Stimulated activated CD4-positive, alpha-beta T cell treated with anti-CD3 and anti-CD28 coated beads, TNF-alpha, amount 100 ng/mL, for 48 hours (primary cell): ENCODE results near the gene CACNB4.
"Not testable (repeated sequence)": the region's sequence is repeated elsewhere in the genome, so short reads cannot be mapped to it uniquely, and the experiment has no call there.

Source experiments
- DNase-seq, 3 donors: peaks; one replicate each; pipeline ENCODE4 v3.0.0-alpha.2; 2020; ENCODE audit warnings: low read depth in 3 of 3

The CACNB4 gene

DNA sequence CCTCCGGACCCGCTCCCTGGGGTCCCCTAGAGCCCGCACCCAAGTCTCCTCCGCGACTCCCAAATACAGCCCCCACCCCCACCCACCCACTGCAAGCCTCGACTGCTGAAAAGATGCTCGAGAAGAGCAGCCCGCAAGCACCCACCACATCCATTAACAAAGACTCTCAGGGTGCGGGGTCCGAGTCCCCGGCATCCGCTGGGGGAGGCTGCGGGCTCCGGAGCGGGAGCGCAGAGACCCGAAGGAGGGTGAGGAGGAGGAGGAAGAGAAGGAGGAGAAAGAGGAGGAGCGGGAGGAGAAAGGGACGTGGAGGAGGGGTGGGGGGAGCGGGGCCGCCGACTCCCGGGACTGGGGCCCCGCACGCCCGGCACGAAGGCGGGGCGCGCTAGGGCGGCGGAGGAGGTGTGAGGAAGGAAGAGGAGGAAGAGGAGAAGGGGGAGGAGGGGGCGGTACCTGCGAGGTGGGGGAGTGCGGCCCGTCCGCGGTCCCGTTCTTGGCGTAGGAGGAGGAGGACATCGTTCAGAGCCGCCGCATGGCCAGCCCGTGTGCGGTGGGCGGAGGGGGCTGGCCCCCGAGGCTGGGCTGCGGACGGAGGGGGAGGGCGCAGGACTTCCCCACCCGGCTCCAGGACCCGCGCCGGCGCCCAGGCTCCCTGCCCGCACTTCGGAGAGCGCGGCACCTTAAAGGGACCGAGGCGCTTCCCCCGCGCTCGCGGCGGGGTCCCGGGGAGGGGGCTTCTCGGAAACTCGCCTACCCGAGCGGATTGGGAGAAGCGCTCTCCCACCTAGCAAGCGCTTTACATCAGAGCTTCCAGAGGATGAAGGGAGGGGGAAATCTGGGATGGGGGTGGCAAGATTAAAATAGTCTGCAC lies at the start of gene CACNB4:
Gene CACNB4, minus strand, starts transcription at position 549 of the 871 bp plus-strand sequence.
- no peak for DNase-seq

DNA sequence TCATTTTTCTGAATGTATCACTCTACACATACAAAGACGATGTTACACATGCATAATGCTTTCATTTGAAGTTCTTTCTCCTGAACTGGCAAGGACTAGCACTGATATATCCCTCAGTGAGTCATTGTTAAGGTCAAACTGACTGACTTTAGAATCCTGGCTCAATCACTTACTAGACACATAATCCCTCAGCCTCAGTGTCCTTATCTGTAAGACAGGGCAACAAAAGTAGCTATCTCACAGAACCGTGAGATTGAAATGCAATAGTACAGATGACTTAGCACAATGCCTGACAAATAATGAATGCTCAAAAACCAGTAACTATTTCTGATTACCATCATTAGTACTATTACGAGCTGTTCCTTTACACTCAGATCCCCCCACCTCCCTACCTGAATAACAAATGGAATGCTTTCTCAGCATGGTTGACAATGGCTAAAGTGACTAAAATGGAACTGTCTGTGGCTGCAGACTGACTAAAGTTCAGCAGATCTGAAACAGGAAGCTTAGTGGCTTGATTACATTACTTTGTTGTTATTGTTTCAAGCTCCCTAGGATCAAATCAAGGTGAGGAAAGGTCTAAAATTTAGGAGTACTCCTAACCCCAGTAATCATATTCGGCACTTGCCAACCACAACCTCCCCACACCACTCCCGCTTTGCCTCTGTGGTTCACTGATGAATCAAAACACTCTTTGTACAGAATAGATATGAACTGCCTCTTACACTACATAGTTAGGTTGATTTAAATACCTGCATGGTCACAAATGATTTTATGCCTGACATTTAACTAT lies 35.8 kb upstream of the CACNB4 start:
- peak in 1 of 3 donors; percentile 13 for DNase-seq

DNA sequence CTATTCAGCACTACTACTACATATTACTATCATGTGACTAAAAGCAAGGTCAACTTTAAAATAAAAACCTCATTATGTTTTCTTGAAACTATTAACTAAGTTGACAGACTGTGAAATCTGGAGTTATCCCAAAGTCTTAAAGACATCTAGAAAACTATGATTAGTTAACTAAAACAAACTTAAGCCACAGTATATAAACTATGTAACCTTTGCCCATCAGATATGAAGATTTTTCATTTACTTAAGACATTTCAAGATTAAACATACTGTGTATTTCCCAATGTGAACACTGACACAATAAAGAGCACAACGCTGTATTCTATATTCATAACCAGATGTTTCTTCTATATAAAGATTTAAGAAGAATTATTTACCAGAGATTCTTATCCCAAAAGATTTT lies 33.5 kb upstream of the CACNB4 start:
- DNase-seq = no peak

DNA sequence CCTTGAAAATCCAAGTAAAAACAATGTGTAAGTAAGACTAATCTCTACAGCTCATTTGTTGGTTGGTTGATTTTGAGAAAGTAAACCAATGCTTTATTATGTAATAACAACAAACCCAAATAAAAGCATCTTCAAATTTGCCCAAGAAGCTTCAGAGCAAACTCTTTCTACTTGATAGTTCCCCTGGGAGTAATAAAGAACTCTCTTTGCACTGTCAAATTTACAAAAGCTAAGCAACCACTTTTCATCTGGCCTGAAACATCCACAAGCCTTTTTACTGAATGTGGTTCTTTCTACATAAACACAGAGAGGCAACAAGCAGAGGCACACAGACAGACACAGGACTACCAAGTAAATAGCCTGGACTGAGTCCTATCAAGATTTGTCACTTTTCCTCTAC lies 28.8 kb upstream of the CACNB4 start:
- DNase-seq = no peak

DNA sequence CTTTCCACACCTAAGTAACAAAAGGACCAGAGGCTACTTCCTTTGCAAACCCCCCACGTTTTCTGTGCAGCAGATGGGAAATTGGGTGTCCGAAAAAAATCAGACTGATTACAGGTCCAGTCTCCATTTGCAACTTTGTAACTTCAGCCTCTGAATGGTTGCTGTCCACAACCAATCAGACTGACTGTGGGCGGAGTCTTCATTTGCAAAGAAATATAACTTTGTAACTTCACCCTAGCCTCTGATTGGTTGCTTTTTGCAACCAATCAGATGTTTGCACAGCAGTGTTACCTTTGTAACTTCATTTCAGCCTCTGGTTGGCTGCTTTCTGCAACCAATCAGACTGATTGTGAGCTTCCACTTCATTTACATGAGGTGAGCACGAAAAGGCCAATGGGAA lies 27.8 kb upstream of the CACNB4 start:
- DNase-seq = no peak

DNA sequence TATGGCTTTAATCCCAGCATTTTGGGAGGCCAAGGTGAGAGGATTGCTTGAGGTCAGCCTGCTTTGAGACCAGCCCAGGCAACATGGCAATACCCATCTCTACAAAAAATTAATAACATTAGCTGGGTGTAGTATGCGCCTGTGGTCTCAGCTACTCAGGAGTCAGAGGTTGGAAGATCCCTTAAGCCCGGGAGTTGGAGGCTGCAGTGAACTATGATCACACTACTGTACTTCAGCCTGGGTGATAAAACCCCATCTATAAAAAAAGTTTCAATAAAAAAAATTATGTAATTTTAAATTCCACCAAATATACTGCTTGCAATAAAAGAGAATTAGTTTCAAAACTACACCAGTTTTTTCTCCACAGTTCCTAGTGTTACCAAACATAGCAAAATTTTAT lies 23.3 kb upstream of the CACNB4 start:
- no peak for DNase-seq

DNA sequence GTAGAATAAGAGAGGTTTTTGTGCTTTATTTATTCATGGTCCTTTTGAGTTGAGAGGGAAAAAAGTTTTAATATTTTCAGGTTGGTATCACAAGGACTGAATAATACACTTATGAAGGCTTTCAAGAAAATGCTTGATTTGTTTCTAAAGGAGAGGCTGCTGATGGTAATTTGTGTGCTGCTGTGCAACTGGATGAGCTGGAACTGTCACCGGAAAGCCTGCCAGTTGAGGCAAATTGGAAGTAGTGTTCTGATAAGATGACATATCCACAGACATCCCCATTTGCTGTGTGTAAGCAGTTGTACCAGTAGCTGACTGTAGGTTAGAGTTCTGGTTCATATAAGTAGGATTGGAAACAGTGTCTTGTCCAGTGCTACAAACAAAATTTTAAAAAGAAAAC lies 21.6 kb upstream of the CACNB4 start:
- no peak for DNase-seq

DNA sequence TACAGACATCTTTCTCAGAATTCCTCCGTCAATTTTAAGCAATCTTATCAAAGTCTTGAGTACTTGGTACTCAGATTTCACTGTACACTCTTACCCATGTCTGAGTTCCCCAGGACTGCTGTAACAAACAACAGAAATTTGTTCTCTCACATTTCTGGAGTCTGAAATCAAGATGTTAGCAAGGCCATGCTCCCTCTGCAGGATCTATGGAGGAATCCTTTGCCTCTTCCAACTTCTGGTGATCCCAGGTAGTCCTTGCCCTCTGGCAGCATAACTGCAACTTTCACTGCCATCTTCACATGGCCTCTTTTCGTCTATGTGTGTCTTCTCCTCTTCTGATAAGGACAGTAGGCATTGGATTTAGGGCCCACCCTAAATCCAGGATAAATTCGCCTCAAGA lies 17.1 kb upstream of the CACNB4 start:
- DNase-seq = no peak

DNA sequence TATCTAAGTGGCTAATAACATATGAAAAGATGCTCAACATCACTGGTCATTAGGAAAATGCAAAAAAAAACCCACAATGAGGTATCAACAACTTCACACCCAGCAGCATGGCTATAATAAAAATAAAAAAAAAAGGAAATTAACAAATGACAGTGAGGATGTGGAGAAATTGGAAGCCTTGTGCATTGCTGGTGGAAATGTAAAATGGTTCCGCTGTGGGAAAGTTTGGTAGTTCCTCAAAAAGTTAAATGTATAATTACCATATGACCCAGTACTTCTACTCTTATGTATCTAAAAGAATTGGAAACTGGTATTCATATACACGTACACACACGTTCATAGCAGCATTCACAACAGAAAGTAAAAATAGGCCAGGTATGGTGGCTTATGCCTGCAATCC lies 15.5 kb upstream of the CACNB4 start:
- no peak for DNase-seq

DNA sequence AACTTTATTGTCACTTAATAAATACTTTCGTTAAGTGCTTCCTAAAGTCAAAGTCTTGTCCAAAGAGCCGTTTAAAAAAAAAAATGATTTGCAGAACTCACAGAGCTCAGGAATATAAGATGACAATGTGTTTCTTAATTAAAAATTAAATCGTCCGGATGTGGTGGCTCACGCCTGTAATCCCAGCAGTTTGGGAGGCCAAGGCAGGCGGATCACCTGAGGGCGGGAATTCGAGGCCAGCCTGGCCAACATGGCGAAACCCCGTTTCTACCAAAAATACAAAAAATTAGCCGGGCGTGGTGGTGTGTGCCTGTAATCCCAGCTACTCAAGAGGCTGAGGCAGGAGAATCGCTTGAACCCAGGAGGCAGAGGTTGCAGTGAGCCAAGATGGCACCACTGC lies 8.3 kb upstream of the CACNB4 start:
- not testable (repeated sequence) for DNase-seq

DNA sequence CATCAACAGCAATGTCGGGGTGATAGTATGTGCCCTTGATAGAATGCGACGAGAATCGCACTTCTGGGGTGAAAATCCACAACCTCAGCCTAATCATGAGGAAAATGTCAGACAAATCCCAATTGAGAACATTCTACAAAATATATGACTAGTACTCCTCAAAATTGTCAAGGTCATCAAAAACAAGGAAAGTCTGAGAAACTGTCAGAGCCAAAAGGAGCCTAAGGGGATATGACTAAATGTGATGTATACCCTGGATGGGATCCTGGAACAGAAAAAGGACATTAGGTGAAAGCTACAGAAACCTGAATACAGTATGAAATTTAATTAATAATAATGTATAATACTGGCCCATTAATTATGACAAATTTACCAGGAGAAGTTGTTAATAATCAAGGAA lies 7.6 kb upstream of the CACNB4 start:
- DNase-seq = no peak

DNA sequence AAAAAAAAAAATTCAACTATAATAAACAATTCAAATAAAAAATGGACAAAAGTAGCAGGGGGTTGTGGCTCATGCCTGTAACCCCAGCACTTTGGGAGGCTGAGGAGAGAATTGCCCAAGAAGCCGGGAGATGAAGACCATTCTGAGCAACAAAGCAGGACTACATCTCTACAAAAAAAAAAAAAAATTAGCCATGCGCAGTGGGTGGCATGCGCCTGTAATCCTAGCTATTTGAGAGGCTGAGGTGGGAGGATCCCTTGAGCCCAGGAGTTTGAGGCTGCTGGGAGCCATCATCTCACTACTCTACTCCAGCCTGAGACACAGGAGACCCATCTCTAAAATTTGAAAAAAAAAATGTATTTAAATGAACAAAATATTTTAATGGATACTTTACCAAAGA lies 4.4 kb upstream of the CACNB4 start:
- no peak for DNase-seq

DNA sequence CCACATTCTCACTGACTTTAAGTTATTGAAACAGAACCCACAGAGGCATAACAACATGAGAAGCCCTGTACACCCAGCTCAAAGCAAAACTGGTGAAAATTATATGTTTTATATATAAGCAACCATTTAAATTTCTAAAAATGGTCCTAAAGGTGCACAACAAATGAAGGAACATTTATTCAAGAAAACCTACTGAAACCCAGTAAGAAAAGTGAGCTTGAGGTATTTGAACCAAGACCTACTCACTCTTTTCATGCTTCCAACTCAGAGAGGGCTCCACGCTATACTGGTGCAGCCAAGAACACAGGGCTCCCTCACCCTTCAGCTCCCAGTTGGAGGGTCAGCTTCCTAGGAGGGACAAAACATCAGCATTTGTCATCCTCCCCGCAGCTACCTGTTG lies 2.1 kb upstream of the CACNB4 start:
- no peak for DNase-seq

DNA sequence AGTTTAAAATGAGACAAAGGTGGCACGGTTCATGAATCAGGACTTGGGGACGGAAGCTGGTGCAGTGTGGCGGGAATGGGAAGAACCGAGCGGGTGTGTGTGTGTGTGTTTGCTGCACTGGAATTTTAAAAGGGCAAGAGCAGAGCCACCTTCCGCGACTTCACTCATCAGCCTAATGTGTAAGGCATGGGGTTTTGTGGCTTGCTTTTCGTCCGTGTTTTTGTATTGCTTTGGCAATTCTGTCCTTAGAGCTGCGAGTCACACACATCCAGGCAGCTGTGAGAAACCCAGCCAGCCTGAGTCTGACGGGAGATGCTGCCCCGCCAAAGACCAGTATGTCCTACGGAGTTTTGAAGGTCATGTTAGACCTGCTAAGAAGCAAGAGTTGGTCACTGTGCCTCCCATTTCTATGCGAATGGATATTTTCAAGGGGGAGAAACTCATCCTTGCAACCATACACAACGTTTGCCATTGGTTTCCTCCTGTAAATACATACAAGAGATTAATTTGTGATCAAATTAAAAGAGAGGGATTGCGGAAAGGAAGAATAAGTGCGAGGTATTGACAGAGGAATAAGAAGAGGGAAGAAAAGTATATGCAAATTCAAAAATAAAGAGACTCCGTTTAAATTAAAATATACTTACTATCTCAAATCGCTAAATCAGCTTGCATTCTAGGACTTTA lies 665 bp upstream of the CACNB4 start:
- no peak for DNase-seq

DNA sequence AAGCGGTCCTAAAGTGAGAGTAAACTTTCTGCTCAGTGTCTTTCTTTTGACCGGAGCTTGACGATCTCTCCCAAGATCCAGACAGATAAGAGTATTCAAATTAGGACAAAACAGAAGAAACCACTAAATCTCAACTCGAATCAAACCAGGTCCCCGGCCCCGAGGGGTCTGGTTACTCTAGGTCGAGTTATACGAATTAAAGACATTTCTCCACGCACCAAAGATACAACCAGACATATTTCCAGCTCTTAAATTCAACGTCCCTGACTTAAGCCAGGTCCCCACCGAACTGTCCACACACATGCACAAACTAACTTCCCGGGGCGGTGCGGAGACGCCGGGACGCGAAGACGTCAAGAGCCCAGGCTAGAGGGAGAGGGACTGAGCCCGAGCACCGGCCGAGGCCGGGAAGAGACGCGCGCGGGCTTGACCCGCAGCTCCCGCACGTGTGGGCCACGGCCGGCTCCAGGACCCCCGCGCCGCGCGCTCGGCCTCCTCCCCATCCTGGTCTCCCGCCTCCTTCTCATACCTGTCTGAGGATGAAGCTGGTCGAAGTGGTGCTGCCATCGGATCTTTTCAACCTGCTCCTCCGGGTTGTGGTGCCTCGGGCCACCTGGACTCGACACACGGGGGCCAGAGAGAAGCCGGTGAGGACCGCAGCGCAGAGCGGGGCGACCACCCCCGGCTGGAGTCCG lies 896 bp downstream of the CACNB4 start:
- DNase-seq = no peak

DNA sequence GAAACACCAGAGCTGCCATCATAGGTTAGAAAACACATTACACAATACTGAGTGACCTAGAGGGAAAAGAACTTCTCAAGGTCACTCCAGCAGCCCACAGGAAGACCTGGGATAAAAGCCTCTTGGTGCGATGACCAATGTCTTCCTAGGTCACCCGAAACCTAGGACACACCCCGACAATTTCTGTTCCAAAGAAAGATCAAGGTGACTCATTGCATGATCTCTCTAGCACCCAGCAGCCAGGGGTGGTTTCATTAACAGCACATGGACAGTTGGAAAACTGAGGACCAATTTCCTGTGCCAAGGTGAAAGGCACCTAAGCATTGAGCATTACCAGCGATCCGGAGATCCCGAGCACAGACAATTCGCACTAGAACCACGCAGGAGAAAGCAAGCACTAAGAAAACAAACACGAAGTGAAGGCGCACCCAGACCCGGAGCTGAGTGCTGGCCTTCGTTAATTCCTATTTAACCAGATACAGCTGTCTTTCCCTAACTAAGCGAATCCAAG lies 1.5 kb downstream of the CACNB4 start:
- DNase-seq = no peak

DNA sequence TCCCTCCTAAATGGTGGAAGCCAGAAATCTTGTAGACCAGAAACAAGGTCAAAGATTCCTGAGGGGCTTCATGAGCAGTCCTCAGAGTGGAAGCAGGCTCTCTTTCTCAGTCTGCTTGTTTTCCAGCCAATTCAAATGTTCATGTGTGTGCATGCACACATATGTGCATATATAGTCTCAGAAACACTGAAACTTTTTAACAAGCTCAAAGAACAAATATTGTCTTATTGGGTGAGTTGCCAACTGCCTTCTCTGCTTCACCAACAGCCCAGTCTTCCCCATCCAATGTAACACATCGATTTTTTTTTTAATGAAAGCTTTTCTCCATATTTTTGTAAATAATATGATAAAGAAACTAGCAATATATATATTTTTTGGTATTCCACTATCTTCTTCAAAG lies 3.7 kb downstream of the CACNB4 start:
- no peak for DNase-seq

DNA sequence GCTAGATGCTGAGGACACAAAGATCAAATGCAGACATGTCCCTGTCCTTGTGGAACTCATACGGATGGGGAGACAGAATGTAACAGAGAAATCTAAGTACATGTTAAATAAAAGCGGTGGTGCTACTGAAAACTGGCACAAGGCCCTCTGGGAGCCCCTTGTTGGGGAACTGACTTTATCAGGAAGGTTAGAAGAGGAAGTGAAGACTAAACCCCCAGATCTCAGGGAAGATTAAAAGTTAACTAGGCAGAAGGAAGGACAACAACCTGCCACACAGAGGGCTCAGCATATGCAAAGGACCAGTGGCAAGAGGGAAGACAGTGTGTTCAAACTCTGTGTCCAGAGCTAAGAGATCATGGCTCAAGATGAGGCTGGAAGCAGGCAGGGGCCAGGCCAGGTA lies 4.8 kb downstream of the CACNB4 start:
- DNase-seq = no peak

DNA sequence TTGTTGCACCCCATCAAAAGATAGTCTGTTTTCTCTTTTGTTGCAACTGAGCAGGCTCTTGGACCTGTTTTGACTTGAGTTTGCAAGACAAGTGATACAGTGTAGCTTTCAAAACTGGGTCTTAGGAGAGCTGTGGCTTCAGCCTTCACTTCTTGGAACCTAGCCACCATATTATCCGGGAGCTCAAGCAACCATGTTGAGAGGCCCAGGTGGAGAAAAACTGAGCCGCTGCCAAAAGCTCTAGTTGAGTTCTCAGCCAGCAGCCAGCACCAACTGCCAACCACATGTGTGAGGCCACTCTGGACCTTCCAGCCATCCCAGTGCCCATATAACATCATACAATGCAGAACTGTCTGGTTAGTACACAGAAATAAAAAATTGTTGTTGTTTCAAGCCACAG lies 5.4 kb downstream of the CACNB4 start:
- no peak for DNase-seq

DNA sequence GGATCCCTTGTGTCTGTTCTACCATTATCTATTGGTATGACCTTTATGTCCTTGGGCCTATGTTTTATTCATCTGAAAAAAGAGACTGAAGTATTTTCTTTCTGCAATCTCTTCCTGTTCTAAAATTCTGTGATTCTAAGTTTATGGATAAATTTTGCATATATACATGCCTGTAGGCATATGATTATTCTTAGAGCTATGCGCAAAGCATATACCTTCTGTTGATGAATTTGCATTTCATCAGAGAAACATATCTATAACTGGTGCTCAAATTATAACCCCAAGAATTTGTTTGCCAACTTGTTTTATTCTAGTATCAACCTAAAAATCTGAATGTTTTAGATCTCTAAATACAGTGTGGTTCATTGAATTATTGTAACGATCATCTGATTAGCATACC lies 6.7 kb downstream of the CACNB4 start:
- DNase-seq = no peak

DNA sequence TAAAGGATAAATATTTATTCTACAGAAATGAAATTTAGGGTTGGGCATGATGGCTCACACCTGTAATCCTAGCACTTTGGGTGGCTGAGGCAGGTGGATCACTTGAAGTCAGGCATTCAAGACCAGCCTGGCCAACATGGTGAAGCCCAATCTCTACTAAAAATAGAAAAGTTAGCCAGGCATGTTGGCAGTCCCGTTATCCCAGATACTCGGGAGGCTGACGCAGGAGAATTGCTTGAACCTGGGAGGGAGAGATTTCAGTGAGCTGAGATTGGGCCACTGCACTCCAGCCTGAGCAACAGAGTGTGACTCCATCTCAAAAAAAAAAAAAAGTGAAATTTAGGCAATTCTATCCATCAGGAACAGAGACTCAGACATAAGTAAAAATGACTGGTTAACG lies 8.1 kb downstream of the CACNB4 start:
- not testable (repeated sequence) for DNase-seq

DNA sequence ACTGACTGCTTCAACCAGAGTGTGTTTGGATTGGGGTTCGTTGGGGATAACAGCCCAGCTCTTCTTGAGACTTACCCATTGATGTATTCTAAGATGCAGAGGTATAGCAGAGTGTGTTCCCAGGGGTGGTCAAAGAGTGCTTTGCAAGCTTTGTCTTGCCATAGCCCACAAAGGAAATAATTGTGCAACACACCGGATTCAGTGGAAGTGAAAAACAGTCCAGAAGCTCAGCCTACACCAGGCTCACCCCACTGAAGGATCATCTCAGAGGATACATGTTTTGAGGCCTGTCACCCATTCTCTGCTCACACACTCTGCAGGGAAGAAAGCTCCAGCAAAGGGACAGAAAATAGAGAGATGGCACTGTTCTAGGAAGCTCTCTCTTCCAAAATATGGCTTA lies 9.6 kb downstream of the CACNB4 start:
- no peak for DNase-seq
